Activated CD4-positive, alpha-beta T cell treated with anti-CD3 and anti-CD28 coated beads for 36 hours (primary cell): ENCODE measurements around the gene RAMAC. TPM values are rescaled to one million over a fixed set of nuclear protein-coding genes. Genes with fewer than 3 reads are reported as not detected.
"Not testable (repeated sequence)": the region's sequence is repeated elsewhere in the genome, so short reads cannot be mapped to it uniquely, and the experiment has no call there.

Experiments
- ATAC-seq: fragments of 200-7000 bp; cut with Tn5 transposase; one replicate; pipeline ENCODE4 v1.10.0; 2021; ENCODE audit warnings: mild to moderate bottlenecking, moderate library complexity
- CTCF ChIA-PET: fragments of 350-600 bp; sonication (Branson Sonifier 250); formaldehyde crosslinking; loops from one replicate; lab custom pipeline; 2021; ENCODE audit warnings: antibody characterized with exemption; lab: Charles Lee
- POLR2A ChIA-PET: fragments of 350-600 bp; sonication (Branson Sonifier 250); formaldehyde crosslinking; loops from one replicate; lab custom pipeline; 2021; ENCODE audit warnings: antibody characterized with exemption, inconsistent platforms; lab: Charles Lee
- DNase-seq: peaks from one replicate; pipeline ENCODE4 v3.0.0-alpha.2; 2020
- H3K27ac Mint-ChIP-seq: one replicate; pipeline ENCODE4 v1.8.0; 2021; ENCODE audit warnings: mixed read lengths
- H3K27me3 Mint-ChIP-seq: one replicate; pipeline ENCODE4 v1.8.0; 2021; ENCODE audit warnings: mixed read lengths
- H3K36me3 Mint-ChIP-seq: one replicate; pipeline ENCODE4 v1.8.0; 2021; ENCODE audit warnings: low read depth, mixed read lengths
- H3K4me1 Mint-ChIP-seq: one replicate; pipeline ENCODE4 v1.8.0; 2021; ENCODE audit warnings: mixed read lengths
- H3K4me3 Mint-ChIP-seq: one replicate; pipeline ENCODE4 v1.8.0; 2021; ENCODE audit warnings: mild to moderate bottlenecking, moderate library complexity, mixed read lengths
- H3K9me3 Mint-ChIP-seq: one replicate; pipeline ENCODE4 v1.8.0; 2021; ENCODE audit warnings: low read depth, mixed read lengths
- intact Hi-C, 2 experiments: fragments of 100-400 bp; cut with DNase I in 1 of 2; cut with micrococcal nuclease in 1 of 2; formaldehyde crosslinking; loops; one replicate each; pipeline versions ENCODE4 v1.14.2 to v1.15.1; 2022 to 2024; cut with DNase I, micrococcal nuclease
- total RNA-seq, 2 experiments: library from RNA; stranded (reverse); gene quantifications; one replicate each; pipeline ENCODE4 v1.2.3, GENCODE V29; 2021

Gene RAMAC
- total RNA-seq, 2 experiments from 2014 or later: 17.3 to 19.5 TPM

DNA sequence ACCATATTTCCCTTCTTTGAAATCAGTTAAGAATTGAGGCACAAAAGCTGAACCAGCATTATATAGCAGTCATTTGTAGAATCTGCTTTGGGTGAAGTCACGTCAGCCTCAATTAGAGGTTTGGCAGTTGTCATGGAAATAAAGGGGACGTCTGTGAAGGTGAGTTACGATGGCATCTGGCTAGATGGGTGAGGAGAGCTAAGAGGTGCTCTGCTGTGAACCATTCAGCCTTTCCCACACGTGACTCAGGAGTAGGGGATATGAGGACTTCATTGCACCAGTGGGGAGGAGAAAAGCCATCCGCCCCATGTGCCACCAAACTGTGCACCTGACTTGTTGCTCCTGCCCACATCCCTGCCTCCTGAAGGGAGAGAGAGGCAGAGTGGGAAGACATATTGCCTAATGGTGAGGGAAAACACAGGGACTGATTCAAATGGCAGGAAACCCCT lies 28.2 kb downstream of the RAMAC start:
- Mint-ChIP-seq H3K27me3 (no peaks in the 10 kb centered on the region), H3K9me3 (peaks cover 7% of the 10 kb centered on the region), H3K4me1 (peaks cover 44% of the 10 kb centered on the region), H3K4me3 (no peak overlapping the region), H3K27ac (peak overlapping the region; percentile 27), H3K36me3 (peaks cover 32% of the 10 kb centered on the region)
- CTCF ChIA-PET: no interaction called here
- ATAC-seq (no peak), DNase-seq (no peak)
- POLR2A ChIA-PET: no interaction called here
- intact Hi-C loops: loop anchor here (5.0 kb wide), 4 partner anchors 193 to 558 kb away; partner anchors contain the start of genes HDGFL3 (in 1 of the 2) and RPS17 (in 1 of the 2)

DNA sequence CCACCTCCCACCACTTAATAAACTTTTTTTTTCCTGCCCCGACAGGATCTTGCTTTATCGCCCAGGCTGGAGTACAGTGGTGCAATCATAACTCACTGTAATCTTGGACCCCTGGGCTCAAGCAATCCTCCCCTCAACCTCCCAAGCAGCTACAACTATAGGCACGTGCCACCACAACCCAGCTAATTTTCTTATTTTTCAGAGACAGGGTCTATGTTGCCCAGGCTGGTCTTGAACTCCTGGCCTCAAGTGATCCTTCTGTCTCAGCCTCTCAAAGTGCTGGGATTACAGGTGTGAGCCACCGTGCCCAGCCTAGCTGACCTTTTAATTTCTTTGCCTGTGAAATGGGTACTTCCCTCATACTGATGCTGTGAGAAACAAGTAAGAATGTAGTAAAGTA lies 29.4 kb downstream of the RAMAC start:
- peaks cover 30% of the 10 kb centered on the region for H3K36me3 Mint-ChIP-seq
- CTCF ChIA-PET: no interaction called here
- DNase-seq (no peak), ATAC-seq (no peak)
- POLR2A ChIA-PET: no interaction called here
- H3K27me3 Mint-ChIP-seq: no peaks in the 10 kb centered on the region
- H3K27ac Mint-ChIP-seq: no peak overlapping the region
- peaks cover 35% of the 10 kb centered on the region for H3K4me1 Mint-ChIP-seq
- intact Hi-C loops: no loop called here
- H3K4me3 Mint-ChIP-seq: no peak overlapping the region
- peaks cover 7% of the 10 kb centered on the region for H3K9me3 Mint-ChIP-seq

DNA sequence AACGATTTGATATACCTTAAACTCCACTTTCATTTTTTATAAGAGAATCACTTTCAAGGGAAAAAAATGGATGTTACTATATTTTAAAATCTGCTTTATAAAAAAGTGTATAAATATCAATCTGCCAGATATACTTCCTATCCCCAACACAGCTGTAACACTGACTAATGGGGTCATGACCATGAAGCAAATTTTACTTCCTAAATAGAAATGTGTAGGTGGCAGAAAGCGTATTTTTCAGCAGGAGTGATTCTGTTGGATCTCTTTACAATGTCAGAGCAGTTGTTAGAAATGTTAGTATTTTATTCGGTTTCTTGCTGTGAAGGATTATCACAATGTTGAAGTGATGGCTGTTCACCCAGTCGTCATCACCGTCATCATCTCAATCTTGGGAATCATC lies 30.9 kb downstream of the RAMAC start:
- POLR2A ChIA-PET: interaction anchor here (1.1 kb wide), 1 partner anchor 168 kb away, joined by 3 read pairs; no protein-coding TSS in a partner anchor
- Mint-ChIP-seq H3K27ac (no peak overlapping the region), H3K36me3 (peaks cover 30% of the 10 kb centered on the region), H3K4me1 (peaks cover 29% of the 10 kb centered on the region), H3K27me3 (no peaks in the 10 kb centered on the region), H3K9me3 (peaks cover 7% of the 10 kb centered on the region), H3K4me3 (no peak overlapping the region)
- DNase-seq (no peak), ATAC-seq (no peak)
- intact Hi-C loops: no loop called here
- CTCF ChIA-PET: no interaction called here

DNA sequence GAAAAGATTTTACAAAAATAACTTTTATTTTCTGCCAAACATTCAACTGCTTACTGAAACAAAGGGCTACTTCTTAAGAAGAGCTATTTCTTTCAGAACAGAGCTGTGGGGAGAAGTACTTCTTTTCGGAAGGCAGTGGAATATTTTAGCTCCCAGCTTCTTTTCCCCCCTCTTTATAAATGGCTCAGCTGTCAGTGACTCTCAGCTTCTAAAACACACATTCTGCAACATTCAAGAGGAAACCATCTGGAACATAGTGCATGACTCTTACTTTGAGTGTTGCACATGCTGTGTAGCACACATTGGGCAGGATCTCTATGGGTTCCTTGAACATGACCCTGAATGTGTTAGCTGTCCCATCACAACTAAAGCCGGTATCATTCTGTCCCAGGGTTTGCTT lies 32.4 kb downstream of the RAMAC start:
- Mint-ChIP-seq H3K9me3 (no peaks in the 10 kb centered on the region), H3K4me3 (no peak overlapping the region), H3K27ac (no peak overlapping the region), H3K27me3 (no peaks in the 10 kb centered on the region), H3K36me3 (peaks cover 18% of the 10 kb centered on the region), H3K4me1 (peaks cover 16% of the 10 kb centered on the region)
- CTCF ChIA-PET: interaction anchor here (0.7 to 1.4 kb wide), 3 partner anchors 8 to 36 kb away, joined by 3 read pairs; no protein-coding TSS in a partner anchor
- ATAC-seq: no peak
- DNase-seq: no peak
- POLR2A ChIA-PET: interaction anchor here (0.6 to 0.9 kb wide), 2 partner anchors 49 to 1944 kb away, joined by 3 read pairs; partner anchors contain the start of gene BTBD1
- intact Hi-C loops: no loop called here

DNA sequence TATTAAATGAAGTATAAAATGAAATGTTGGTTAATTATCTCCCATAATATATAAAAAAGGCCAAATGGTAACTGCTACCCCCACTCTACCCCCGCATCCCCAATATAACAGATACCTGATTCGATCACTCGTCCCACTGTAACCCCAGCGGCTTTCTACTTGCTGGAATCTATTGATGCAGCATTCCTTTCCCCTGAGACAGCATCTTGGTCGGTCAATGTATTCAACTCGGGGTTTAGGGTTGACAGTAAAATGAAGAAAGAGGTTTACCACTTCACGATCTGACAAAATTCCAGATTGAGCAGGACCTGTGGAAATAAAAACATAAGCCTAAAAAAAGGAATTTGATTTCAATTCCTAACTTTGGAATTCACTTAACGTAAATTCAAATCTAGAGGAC lies 44.0 kb downstream of the RAMAC start:
- H3K4me3 Mint-ChIP-seq: no peak overlapping the region

DNA sequence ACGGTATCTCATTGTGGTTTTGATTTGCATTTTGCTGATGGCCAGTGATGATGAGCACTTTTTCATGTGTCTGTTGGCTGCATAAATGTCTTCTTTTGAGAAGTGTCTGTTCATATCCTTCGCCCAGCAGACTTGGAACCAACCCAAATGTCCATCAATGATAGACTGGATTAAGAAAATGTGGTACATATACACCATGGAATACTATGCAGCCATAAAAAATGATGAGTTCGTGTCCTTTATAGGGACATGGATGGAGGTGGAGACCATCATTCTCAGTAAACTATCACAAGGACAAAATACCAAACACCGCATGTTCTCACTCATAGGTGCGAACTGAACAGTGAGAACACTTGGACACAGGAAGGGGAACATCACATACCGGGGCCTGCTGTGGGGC lies 45.2 kb downstream of the RAMAC start:
- H3K27ac Mint-ChIP-seq, H3K4me3 Mint-ChIP-seq, H3K27me3 Mint-ChIP-seq, POLR2A ChIA-PET, ATAC-seq, intact Hi-C loops, H3K4me1 Mint-ChIP-seq, DNase-seq, H3K9me3 Mint-ChIP-seq: not testable (repeated sequence)
- CTCF ChIA-PET: interaction anchor here (0.6 kb wide), 1 partner anchor 326 kb away, joined by 4 read pairs; no protein-coding TSS in a partner anchor
- H3K36me3 Mint-ChIP-seq: peaks cover 49% of the 10 kb centered on the region

More for the DNA sequence above, 44.0 kb downstream of the RAMAC start:
- H3K9me3 Mint-ChIP-seq: peaks cover 3% of the 10 kb centered on the region
- DNase-seq (no peak), ATAC-seq (no peak)
- POLR2A ChIA-PET: no interaction called here
- H3K4me1 Mint-ChIP-seq: peaks cover 3% of the 10 kb centered on the region
- H3K36me3 Mint-ChIP-seq: peaks cover 43% of the 10 kb centered on the region
- CTCF ChIA-PET: no interaction called here
- no peak overlapping the region for H3K27ac Mint-ChIP-seq
- intact Hi-C loops: no loop called here
- H3K27me3 Mint-ChIP-seq: no peaks in the 10 kb centered on the region

DNA sequence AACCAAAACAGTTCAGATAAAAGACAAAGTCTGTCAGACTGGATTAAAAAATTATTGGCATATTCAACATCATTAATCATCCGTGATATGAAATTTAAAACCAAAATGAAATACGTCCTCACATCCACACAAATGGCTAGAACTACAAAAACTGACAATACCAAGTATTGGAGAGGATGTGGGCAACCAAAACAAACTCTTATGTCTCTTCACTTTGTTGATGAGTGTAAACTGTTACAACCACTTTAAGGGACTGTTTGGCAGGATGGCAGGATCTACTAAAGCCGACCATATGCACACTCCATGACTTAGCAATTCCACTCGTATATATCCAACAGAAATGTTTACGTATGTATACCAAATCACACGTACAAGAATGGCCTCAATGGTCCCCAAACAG lies 50.2 kb downstream of the RAMAC start:
- no peak for ATAC-seq
- no peak for DNase-seq
- CTCF ChIA-PET: no interaction called here
- H3K27ac Mint-ChIP-seq: no peak overlapping the region
- H3K4me3 Mint-ChIP-seq: no peak overlapping the region
- POLR2A ChIA-PET: no interaction called here
- peaks cover 28% of the 10 kb centered on the region for H3K4me1 Mint-ChIP-seq
- intact Hi-C loops: no loop called here
- no peaks in the 10 kb centered on the region for H3K27me3 Mint-ChIP-seq
- peaks cover 63% of the 10 kb centered on the region for H3K36me3 Mint-ChIP-seq
- H3K9me3 Mint-ChIP-seq: peaks cover 4% of the 10 kb centered on the region

DNA sequence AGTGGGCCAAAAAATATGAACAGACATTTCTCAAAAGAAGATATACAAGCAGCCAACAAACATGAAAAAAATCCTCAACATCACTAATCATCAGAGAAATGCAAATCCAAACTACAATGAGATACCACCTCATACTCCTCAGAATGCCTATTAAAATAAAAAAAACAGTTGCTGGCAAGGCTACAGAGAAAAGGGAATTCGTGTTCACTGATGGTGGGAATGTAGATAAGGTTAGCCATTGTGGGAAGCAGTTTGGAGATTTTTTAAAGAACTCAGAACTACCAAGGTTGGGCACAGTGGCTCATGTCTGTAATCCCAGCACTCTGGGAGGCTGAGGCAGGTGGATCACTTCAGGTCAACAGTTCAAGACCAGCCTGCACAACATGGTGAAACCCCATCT lies 53.2 kb downstream of the RAMAC start:
- H3K27me3 Mint-ChIP-seq: no peaks in the 10 kb centered on the region
- no peak for ATAC-seq
- peaks cover 28% of the 10 kb centered on the region for H3K4me1 Mint-ChIP-seq
- peaks cover 73% of the 10 kb centered on the region for H3K36me3 Mint-ChIP-seq
- peak overlapping the region; percentile 6 for H3K27ac Mint-ChIP-seq
- intact Hi-C loops: no loop called here
- H3K4me3 Mint-ChIP-seq: no peak overlapping the region
- DNase-seq: no peak
- ChIA-PET CTCF (no interaction called here), POLR2A (no interaction called here)
- peaks cover 2% of the 10 kb centered on the region for H3K9me3 Mint-ChIP-seq

Other genes starting within 250 kb of the RAMAC start
- not detected for gene FSD2, start 180.1 kb upstream of the RAMAC start, total RNA-seq
- gene WHAMM, start 176.6 kb upstream of the RAMAC start, total RNA-seq: 1 to 10 TPM; 3.4 to 4.0 TPM
- gene HOMER2, start 33.5 kb upstream of the RAMAC start, total RNA-seq: 1 to 10 TPM; 3.5 to 4.6 TPM
- 10 to 100 TPM; 20.2 to 23.1 TPM for gene C15orf40, start 25.4 kb downstream of the RAMAC start, total RNA-seq
- gene BTBD1, start 81.0 kb downstream of the RAMAC start, total RNA-seq: 10 to 100 TPM; 58.3 to 77.6 TPM
- 1 to 10 TPM; 1.3 to 1.5 TPM for gene TM6SF1, start 121.4 kb downstream of the RAMAC start, total RNA-seq
- gene HDGFL3, start 221.6 kb downstream of the RAMAC start, total RNA-seq: 1 to 10 TPM; 5.0 to 7.4 TPM